NCI-H345 treated with DMSO at 0.1 percent for 48 hours (cell line): ENCODE results near the gene UBR1.
"Not testable (repeated sequence)": the region's sequence is repeated elsewhere in the genome, so short reads cannot be mapped to it uniquely, and the experiment has no call there.

Experiments used
- DNase-seq: peaks from one replicate; lab custom pipeline; 2025; ENCODE audit not compliant: unreplicated experiment; lab: John Stamatoyannopoulos, UW

UBR1 gene

DNA sequence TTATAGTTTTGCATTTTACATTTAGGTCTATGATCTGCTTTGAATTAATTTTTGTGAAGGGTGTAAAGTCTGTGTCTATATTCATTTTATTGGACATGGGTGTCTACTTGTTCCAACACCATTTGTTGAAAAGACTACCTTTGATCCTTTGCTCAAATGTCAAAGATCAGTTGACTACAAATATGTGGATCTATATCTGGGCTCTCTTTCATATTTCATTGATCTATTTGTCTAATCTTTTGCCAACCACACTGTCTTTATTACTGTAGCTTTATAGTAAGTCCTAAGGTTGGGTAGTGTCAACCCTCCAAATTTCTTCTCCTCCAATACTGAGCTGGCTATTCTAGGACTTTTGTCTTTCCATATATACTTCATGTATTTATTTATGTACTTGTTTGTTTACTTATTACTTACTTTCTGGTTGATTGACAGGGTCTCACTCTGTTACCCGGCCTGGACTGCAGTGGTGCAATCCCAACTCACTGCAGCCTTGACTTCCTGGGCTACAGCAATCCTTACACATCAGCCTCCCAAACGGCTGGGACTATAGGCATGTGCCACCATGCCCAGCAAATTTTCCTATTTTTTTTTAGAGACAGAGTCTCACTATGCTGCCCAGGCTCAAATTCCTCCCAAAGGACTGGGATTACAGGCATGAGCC is 131.5 kb downstream of the UBR1 start:
- no peak for DNase-seq

DNA sequence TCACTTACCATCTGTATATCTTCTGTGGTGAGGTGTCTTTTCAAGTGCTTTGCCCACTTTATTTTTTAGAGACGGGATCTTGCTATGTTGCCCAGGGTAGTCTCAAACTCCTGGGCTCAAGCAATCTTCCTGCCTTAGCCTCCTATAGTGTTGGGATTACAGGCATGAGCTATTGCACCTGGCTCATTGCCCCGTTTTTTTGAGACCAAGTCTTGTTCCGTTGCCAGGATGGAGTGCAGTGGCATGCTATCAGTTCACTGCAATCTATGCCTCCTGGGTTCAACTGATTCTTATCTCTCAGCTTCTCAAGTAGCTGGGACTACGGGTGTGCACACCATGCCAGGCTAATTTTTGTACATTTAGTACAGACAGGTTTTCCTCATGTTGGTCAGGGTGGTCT is 132.7 kb downstream of the UBR1 start:
- no peak for DNase-seq

DNA sequence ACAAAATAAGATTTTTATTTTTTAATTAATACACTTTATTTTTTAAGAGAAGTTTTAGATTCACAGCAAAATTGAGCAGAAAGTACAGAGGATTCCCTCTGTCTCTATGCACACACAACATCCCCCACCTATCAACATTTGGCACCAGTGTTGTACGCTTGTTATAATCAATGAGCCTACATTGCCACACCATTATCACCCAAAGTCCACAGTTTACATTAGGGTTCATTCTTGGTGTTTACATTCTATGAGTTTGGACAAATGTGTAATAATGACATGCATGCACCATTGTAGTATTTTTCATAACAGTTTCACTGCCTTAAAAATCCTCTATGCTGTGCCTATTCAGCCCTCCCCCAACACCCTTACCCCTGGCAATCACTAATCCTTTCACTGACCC is 134.0 kb downstream of the UBR1 start:
- no peak for DNase-seq

DNA sequence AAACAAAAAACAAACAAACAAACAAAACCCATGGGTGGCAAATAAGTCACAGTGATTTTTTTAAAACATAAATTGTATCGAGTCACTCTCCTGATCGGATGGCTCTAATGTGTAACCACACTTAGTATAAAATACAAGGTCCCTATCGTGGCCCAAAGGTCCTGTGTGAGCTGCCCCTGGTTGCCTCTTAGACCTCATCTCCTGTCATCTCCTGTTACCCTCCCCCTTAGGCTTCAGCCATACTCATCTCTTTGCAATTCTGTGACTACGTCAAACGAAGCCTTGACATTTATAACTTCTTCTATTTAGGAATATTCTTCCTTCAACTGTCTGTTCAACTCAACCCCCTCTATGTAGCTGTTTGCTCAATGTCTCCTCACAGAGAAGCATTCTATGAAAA is 141.4 kb downstream of the UBR1 start:
- DNase-seq: no peak

DNA sequence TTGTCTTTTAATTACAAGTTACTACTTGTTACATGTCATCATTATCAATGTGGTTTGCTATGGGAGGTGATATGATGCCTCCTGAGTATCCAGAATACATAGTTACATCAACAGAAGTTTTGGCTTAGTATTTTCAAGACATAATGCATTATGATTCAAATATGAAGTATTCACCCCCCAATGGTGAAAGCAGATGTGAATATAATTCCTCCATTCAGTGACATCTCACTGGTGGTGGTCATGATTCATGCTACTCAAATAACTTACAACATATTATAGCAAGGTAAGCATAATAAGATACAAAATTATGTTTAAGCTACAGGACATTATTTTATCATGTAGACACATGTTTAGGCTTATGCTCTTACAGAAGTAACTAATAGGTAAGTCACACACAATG is 150.3 kb downstream of the UBR1 start:
- no peak for DNase-seq

DNA sequence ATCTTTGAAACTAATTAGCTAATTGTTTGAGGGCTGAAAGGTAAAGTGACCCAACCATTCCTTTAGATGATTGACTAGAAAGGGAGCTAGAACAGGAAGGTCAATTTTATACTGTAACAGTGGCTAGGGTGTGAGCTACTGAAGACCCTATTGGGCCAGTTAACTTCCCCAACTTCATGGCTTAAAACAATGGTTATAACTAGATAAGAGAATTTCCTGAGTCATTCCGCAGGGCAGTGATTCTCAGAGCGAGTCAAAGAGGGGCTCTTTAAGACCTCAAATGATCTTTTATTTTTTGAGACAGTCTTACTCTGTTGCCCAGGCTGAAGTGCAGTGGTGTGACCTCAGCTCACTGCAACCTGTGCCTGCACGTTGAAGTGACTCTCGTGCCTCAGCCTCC is 151.5 kb downstream of the UBR1 start:
- no peak for DNase-seq

DNA sequence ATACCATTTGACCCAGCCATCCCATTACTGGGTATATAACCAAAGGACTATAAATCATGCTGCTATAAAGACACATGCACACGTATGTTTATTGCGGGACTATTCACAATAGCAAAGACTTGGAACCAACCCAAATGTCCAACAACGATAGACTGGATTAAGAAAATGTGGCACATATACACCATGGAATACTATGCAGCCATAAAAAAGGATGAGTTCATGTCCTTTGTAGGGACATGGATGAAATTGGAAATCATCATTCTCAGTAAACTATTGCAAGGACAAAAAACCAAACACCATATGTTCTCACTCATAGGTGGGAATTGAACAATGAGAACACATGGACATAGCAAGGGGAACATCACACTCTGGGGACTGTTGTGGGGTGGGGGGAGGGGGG is 156.9 kb downstream of the UBR1 start:
- DNase-seq: not testable (repeated sequence)

DNA sequence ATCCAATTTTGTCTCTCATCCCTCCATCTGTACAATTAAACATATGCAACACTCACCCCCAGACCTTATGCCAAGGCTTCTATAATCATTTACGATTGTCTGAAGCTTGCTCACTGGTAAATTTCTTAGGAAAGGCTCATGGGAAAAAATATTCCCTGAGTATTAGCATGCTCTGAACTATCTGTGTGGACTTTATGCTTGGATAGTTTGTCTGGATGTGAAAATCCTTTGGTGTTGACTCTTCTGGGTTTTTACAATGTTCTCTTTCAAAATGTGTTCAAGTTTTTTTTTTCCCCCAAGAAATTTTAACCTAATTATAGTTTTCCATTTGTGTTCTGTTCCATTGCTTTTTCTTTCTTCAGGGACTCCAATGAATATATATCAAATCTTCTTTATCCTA is 165.3 kb downstream of the UBR1 start:
- no peak for DNase-seq

DNA sequence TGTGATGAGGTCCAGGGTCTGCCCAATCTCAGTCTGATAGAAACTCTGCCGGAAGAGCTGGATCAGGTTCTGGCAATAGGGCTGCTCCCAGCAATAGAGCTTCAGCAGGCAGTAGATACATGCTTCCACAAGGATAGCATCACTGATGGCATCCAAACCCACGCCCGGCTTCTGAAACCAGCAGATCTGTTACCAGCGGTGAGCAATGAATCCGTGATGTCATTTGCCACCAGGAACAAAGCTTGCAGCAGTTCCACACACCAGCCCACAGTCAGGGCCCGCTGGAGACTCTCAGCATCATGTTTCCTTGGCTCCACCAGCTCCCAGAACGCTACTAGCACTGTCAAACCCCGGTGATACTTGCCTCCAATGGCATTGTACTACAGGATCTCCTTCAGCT is 166.0 kb downstream of the UBR1 start:
- DNase-seq: no peak

DNA sequence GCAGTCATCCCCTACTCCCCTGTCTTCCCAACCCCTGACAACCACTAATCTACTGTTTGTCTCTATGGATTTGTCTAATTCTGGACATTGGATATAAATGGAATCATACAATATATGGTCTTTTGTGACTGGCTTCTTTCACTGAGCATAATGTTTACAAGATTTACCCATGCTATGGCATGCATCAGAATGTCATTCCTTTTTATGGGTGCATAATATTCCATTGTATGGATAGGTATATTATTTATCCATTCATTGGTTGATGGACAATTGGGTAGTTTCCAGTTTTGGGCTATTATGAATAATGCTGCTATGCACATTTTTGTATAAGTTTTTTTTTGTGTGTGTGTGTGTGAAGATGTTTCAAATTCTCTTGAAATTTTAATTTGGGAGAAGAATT is 168.7 kb downstream of the UBR1 start:
- no peak for DNase-seq

DNA sequence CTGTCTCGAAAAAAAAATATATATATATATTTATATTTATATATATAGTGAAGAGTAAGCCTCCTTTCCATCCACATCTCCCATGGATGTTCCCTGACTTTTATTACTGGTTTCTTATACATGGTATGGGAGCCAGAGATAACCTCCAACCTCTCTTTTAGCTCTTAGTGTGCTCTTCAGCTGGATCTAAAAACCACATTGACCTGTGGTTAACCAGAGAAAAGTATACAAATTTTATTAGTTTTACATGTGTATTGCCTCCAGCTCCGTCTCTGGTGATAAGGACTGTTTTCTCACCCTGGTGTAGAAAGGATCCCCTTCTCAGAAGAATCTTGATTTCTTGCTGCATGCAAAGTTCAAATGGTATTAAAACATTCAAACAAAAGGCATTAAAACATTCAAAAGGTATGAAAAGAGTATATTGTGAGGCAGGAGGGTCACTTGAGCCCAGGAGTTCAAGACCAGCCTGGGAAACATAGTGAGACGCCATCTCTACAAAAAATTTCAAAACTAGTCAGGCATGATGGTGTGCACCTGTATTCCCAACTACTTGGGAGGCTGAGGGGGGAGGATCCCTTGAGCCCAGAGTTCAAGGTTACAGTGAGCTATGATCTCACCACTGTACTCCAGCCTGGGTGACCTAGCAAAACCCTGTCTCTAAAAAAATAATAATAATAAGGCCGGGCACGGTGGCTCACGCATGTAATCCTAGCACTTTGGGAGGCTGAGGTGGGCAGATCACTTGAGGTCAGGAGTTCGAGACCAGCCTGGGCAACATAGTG is 171.8 kb downstream of the UBR1 start:
- DNase-seq: no peak

DNA sequence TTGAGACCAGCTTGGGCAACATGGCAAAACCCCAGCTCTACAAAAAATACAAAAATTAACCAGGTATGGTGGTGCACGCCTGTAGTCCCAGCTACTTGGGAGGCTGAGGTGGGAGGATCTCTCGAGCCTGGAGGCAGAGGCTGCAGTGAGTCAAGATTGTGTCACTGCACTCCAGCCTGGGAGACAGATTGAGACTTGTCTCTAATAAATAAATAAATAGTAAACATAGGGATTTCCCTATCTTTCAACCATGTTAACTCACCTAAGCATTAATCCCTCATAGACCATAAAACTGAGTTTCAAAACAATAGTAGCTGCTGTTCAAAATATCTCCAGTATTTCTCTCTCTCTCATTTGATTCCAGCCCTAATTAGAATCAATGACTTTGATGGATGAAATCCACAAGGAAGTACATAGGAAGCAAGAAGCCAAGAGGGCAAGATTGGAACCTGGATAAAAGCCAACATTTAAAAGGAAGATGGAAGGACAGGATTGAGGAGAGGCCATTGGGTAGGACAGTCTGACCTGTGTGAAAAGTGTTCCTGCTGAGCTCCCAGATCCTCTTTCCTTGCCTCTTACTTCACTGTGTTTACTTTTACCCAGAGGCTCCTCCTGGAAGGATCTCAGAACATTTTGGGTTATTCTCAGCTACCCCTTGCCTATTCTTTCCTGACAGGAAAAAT is 172.9 kb downstream of the UBR1 start:
- no peak for DNase-seq

DNA sequence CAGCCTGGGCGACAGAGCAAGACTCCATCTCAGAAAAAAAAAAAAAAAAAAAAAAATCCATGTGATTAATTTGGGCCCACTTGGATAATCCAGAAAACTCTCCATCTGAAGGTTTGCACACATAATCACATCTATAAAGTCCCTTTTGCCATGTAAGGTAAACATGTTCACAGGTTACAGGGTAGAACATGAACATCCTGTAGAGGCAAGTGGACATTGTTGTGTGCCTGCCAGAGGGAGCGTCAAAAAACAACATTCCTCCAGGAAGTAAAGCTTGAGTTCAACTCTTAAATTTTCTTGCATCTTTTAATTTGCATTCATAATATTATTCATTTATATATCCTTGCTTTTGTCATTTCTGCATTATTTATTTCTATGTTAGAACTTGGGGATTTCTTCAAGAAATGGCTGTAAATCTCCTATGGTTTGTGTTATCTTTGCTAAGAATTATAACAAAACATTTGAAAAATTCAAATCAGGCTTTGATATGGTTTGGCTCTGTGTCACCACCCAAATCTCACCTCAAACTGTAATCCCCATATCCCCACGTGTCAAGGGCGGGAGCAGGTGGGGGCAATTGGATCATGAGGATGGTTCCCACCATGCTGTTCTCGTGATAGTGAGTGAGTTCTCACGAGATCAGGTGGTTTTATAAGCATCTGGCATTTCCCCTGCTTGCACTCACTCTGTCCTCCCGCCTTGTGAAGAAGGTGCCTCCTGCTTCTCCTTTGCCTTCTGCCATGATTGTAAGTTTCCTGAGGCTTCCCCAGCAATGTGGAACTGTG is 173.9 kb downstream of the UBR1 start:
- no peak for DNase-seq

DNA sequence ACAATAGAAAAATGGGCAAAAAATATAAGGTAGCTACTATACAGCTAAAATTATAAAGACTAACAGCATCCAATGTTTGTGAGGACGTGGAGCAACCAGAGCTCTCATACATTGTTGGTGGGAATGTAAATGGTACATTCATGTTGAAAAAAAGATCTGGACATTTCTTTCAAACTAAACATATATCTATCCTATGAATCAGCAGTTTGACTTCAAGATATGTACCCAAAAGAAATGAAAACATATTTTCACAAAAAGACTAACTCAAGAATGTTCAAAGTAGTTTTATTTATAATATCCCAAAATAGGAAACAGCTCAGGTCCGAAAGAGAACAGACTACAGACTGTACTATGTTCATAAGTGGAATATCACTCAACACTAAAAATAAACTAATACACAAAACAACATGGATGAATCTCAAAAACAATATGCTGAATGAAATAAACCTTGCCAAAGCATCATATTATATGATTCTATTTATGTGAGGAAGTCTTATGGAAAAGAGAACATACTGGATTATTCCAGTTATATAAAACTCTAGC is 176.5 kb downstream of the UBR1 start:
- DNase-seq: no peak

DNA sequence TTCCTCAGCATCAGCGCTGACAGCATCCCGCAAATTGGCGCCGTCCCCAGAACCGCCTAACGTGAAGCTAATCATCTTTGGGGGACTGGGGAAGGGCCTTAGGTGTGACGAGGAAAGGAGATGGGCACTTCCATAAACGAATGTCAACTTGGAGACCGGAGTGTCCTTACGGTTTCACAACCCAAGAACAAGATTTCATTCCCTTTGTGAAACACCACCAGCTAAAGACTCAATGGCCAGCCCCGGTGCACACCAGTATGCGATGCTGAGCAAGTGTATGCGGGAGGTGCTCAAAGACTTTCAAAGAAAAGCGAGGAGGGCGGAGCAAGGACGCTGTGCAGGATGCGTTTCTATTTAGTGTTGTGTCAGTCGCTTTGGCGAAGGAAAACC is 184.5 kb downstream of the UBR1 start:
- no peak for DNase-seq

DNA sequence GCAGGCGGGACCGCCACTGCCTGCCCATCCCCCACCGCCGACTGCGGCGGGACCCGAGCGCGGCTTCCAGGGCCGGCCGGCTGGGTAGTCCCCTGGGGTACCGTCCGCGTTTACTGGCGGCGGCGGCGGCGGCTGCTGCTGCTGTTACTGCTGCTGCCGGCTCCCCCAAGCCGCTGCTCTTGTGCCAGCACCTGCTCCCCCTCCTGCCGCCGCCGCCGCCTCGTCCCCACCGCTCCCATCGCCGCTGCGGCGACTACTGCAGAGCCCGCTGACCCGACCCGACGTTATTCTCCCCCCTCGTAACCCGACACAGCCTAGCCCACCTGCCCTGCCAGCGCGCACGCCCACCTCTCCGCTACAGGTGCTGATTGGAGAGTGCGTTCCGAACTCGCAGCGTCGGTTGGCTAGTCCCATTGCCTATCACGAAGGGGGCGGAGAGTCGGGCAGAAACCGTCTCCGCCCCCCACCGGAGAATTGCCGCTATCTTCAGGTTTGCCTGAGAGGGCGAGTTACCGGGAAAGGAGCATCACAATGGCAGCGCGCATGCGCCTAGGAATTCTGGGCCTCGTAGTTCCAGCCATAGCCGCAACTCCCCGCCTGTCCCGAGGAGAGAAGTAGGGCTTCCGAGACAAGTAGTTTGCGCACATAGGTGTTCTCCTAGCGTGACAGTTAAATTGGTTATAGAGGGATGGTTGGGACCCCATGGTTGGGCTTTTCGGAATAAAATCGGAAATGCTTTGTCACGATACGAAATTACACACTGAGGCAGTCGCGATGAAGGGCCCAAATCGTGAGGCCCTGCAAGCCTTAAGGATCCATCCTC is 185.1 kb downstream of the UBR1 start, which contains the start of gene TTBK2:
TSS of gene TTBK2 (minus strand) at position 260 of the 823 bp plus-strand sequence. CDS start 42,161 bp downstream, outside the sequence.
- peak; percentile 93 for DNase-seq

DNA sequence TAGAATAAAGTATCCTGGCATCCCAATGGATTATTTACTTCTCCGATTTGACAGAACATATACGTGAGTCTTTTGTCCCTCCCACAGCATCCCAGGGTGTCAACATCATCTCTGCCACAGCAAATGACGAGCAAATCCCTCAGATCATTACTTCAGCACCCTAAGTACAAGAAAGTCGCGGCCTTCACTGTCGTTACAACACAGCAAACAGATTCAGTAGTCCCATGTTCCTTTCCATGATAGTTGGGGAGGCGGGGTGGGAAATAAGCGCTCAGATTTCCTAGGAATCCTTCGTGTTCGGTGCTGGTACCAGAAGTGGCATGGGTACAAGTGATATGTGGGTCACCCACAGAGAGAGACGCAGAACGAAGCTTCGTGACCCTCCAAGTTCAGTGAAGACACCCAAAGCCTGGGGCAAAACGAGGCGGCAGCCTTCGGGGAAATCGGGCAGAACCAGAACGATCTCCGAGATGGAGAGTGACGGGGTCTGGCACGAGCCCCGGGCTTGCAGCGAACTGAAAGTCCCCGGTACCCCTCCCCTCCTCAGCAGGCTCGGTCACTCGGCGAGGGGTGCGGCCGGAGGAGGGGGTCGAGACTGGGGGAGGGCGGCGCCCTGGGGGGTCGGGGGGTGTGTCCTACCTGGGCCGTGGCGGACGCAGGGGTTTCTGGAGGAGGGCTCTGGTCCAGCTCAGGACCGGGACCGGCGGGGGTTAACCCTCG is 185.9 kb downstream of the UBR1 start:
- no peak for DNase-seq

DNA sequence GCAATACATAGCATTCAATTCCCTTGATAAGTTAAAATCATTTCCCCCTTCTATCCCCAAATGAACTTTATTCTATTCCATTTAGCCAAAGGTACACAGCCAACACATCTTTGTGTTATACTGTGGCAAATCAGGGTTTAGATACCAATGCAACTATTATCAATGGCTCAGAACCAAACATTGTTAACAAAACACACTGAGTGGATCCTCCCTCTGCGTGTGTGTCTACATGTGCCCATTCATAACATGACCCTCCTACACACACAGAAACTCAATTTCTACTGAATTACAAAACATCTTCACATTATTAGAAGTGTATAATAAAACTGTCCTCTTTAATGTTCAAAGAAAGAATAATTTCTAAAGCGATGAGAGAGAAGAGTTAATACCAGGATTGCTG is 186.5 kb downstream of the UBR1 start:
- DNase-seq: no peak

DNA sequence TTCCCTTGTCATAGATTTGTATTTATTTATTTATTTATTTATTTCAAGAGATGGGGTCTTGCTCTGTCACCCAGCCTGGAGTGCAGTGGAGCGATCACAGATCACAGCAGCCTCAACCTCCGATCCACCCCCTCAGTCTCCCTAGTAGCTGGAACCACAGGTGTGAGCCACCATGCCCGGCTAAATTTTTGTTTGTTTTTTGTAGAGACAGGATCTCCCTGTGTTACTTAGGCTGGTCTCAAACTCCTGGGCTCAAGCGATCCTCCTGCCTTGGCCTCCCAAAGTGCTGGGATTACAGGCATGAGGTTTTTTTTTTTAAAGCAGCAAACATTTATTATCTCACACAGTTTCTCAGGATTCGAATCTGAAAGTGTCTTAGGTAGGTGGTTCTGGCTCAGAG is 187.8 kb downstream of the UBR1 start:
- DNase-seq: no peak
